Stimulated activated CD4-positive, alpha-beta T cell treated with anti-CD3 and anti-CD28 coated beads, Interleukin-4, amount 100 ng/mL, for 4 hours (primary cell): ENCODE measurements around the gene LCN6.
"Not testable (repeated sequence)": the region's sequence is repeated elsewhere in the genome, so short reads cannot be mapped to it uniquely, and the experiment has no call there.

Experiments used
- DNase-seq, 2 experiments: peaks; one replicate each; pipeline ENCODE4 v3.0.0-alpha.2; 2020

The LCN6 gene

GRCh38 chr9:136748201-136748600, at the start of gene LCN6:
Gene LCN6, minus strand, starts transcription at chr9:136748525. Its CDS starts 42 bp downstream, at chr9:136748483.
- DNase-seq, result no peak

GRCh38 chr9:136796775-136797347, 48.5 kb upstream of the LCN6 start:
- DNase-seq, result not testable (repeated sequence)

- DNase-seq, result no peak
Observed at GRCh38 chr9:136796238-136796774, 48.0 kb upstream of the LCN6 start, which contains the start of gene CCDC183. Gene CCDC183, plus strand, starts transcription at chr9:136796338. Its CDS starts 60 bp downstream, at chr9:136796398.

GRCh38 chr9:136795000-136795348, 46.6 kb upstream of the LCN6 start:
- DNase-seq, result no peak

GRCh38 chr9:136794281-136794999, 46.1 kb upstream of the LCN6 start:
- DNase-seq, result no peak

GRCh38 chr9:136793086-136793946, 45.0 kb upstream of the LCN6 start:
- DNase-seq, result no peak

- DNase-seq, result no peak
Observed at GRCh38 chr9:136792321-136793085, 44.2 kb upstream of the LCN6 start.

- peak; percentile 57 to 65 for DNase-seq
Observed at GRCh38 chr9:136791516-136792276, 43.4 kb upstream of the LCN6 start.

GRCh38 chr9:136790640-136791515, 42.6 kb upstream of the LCN6 start, which contains the start of gene TMEM141:
Gene TMEM141, plus strand, starts transcription at chr9:136791344. Its CDS starts 27 bp downstream, at chr9:136791371.
- DNase-seq, result peak; percentile 100

GRCh38 chr9:136789523-136789937, 41.2 kb upstream of the LCN6 start:
- no peak for DNase-seq

GRCh38 chr9:136788644-136789522, 40.6 kb upstream of the LCN6 start:
- DNase-seq, result not testable (repeated sequence)

- DNase-seq, result peak; percentile 43 to 55
Observed at GRCh38 chr9:136787690-136788400, 39.5 kb upstream of the LCN6 start.

GRCh38 chr9:136786983-136787382, 38.7 kb upstream of the LCN6 start:
- DNase-seq, result not testable (repeated sequence)

GRCh38 chr9:136786451-136786850, 38.1 kb upstream of the LCN6 start:
- no peak for DNase-seq

GRCh38 chr9:136785565-136786355, 37.4 kb upstream of the LCN6 start:
- DNase-seq, result not testable (repeated sequence)

- DNase-seq, result no peak
Observed at GRCh38 chr9:136784997-136785361, 36.7 kb upstream of the LCN6 start.

- DNase-seq, result no peak
Observed at GRCh38 chr9:136784249-136784996, 36.1 kb upstream of the LCN6 start.
